Stimulated activated naive CD8-positive, alpha-beta T cell treated with anti-CD3 and anti-CD28 coated beads, Interleukin-15, Interleukin-2, amounts not matched to agents 100 ng/mL and 50 ng/mL, for 24 hours (primary cell): ENCODE measurements around the gene ERMN.

Experiments used
- H3K27ac Mint-ChIP-seq: one replicate; pipeline ENCODE4 v1.8.0; 2021; ENCODE audit warnings: mild to moderate bottlenecking, mixed read lengths
- H3K27me3 Mint-ChIP-seq: one replicate; pipeline ENCODE4 v1.8.0; 2021; ENCODE audit warnings: mixed read lengths
- H3K36me3 Mint-ChIP-seq: one replicate; pipeline ENCODE4 v1.8.0; 2021; ENCODE audit warnings: low read depth, mixed read lengths
- H3K4me1 Mint-ChIP-seq: one replicate; pipeline ENCODE4 v1.8.0; 2021; ENCODE audit warnings: low read depth, mixed read lengths
- H3K4me3 Mint-ChIP-seq: one replicate; pipeline ENCODE4 v1.8.0; 2021; ENCODE audit warnings: mild to moderate bottlenecking, mixed read lengths
- H3K9me3 Mint-ChIP-seq: one replicate; pipeline ENCODE4 v1.8.0; 2021; ENCODE audit warnings: mixed read lengths

The ERMN gene

GRCh38 chr2:157339965-157340655, 14.5 kb upstream of the ERMN start:
- Mint-ChIP-seq H3K27ac (no peak overlapping the region), H3K27me3 (no peaks in the 10 kb centered on the region), H3K4me1 (peaks cover 30% of the 10 kb centered on the region), H3K4me3 (no peak overlapping the region), H3K36me3 (peaks cover 43% of the 10 kb centered on the region), H3K9me3 (peaks cover 37% of the 10 kb centered on the region)

- Mint-ChIP-seq H3K4me1 (peaks cover 52% of the 10 kb centered on the region), H3K4me3 (no peak overlapping the region), H3K27me3 (no peaks in the 10 kb centered on the region), H3K36me3 (peaks cover 30% of the 10 kb centered on the region), H3K9me3 (peaks cover 21% of the 10 kb centered on the region), H3K27ac (no peak overlapping the region)
These were observed 12.4 kb upstream of the ERMN start for GRCh38 chr2:157337978-157338377.

DNA sequence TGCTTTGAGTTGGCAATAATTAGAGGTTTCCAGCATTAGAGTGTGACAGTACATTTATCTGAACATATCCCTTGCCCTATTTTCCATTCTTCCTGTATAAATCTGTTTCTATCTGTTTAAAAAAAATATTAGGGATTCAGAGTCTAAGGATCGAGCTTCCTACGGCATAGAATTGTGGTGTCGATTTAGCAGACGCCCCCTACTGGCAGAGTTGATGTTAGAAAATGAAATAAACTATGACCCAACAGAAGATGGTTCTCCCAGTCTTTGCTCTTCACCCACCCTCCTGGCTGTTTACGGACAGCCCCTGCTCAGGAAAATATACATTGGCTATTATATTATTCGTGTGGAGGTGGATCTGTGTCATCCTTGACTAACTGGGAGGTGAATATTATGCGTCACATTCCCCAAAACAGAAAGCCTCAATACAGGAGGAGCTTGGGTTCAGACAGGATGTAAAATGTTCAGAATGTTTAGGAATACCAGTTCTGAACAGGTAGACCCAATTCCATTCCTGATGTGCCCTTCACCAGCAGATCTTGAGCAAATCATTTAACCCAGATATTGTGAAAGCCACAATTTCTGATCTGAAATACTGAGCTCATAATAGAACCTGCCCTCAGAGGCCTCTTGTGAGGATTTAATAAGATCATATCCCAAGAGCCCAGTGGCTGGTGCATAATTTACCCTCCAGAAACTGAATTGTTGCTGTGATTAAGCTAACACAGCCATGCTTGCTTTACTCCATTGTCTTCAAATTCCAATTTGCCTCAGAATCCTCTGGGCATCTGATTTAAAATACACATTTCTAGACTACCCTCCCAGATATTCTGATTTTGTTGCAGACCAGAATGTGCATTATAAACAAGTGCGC, 10.8 kb upstream of the ERMN start:
- H3K27me3 Mint-ChIP-seq: no peaks in the 10 kb centered on the region
- H3K9me3 Mint-ChIP-seq: peaks cover 6% of the 10 kb centered on the region
- H3K4me3 Mint-ChIP-seq: peak overlapping the region; percentile 56
- peaks cover 68% of the 10 kb centered on the region for H3K4me1 Mint-ChIP-seq
- H3K36me3 Mint-ChIP-seq: peaks cover 14% of the 10 kb centered on the region
- H3K27ac Mint-ChIP-seq: peak overlapping the region; percentile 47

GRCh38 chr2:157334797-157335196, 9.2 kb upstream of the ERMN start:
- H3K4me1 Mint-ChIP-seq: peaks cover 80% of the 10 kb centered on the region
- H3K4me3 Mint-ChIP-seq: peak overlapping the region; percentile 51
- no peaks in the 10 kb centered on the region for H3K36me3 Mint-ChIP-seq
- H3K27me3 Mint-ChIP-seq: no peaks in the 10 kb centered on the region
- peak overlapping the region; percentile 80 for H3K27ac Mint-ChIP-seq
- no peaks in the 10 kb centered on the region for H3K9me3 Mint-ChIP-seq

- Mint-ChIP-seq H3K27ac (peak overlapping the region; percentile 80), H3K4me1 (peaks cover 82% of the 10 kb centered on the region), H3K9me3 (no peaks in the 10 kb centered on the region), H3K27me3 (no peaks in the 10 kb centered on the region), H3K4me3 (peak overlapping the region; percentile 51), H3K36me3 (no peaks in the 10 kb centered on the region)
These were observed 8.7 kb upstream of the ERMN start for GRCh38 chr2:157334335-157334734.

DNA sequence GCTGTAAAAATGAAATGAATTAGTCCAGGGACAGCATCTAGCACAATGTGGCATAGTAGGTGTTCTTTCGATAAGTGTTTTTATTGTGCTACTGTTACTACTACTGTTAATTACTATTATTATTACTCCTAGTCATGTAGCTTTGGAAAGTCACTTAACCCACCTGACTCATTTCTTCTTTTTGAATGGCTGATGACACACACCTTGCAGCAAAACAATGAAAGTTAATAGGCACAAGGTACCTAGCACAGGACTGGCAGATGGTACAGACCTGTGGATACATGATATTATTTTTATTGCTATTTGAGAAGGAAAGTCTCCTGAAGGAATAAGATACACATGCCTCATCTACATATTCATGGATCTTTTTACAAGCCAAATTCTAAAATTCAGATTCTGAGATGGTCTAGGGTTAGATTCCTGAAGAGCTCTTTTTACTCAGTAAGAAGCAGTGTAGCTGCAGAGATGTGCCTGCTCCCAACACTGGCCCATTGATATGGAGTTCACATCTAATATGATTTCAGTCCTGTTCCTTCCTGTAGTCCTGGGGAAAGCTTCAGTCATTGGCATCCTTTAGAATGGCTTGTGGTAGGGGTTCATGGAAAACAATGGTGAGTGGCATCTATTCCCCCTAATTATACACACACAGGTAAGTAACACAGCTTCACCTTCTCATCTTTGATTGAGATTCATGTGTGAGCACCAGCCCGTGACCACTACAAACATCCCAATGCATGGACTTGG, 7.9 kb upstream of the ERMN start:
- Mint-ChIP-seq H3K4me3 (peak overlapping the region; percentile 51), H3K27ac (peak overlapping the region; percentile 80), H3K9me3 (no peaks in the 10 kb centered on the region), H3K27me3 (no peaks in the 10 kb centered on the region), H3K36me3 (no peaks in the 10 kb centered on the region), H3K4me1 (peaks cover 82% of the 10 kb centered on the region)

DNA sequence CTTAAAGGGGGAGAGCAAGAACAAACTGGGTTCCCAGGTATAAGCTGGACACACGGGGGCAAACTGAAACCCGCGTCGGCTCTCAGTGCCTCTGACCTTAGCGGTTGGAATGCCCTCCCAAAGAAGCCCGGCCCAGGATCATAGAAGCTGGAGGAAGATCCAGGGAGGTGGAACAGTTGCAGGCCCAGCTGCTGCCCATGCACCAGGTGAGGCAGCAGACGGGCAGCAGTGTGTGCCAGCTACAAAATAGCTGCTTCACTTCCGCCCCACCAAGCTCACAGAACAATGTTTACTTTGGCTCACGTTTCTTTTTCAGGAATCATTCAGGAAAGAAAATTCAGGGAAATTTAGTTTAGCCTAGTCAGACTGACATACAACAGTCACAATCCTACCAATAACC, 3.9 kb upstream of the ERMN start:
- Mint-ChIP-seq H3K4me3 (no peak overlapping the region), H3K36me3 (no peaks in the 10 kb centered on the region), H3K27me3 (no peaks in the 10 kb centered on the region), H3K27ac (no peak overlapping the region), H3K4me1 (peaks cover 72% of the 10 kb centered on the region), H3K9me3 (no peaks in the 10 kb centered on the region)

DNA sequence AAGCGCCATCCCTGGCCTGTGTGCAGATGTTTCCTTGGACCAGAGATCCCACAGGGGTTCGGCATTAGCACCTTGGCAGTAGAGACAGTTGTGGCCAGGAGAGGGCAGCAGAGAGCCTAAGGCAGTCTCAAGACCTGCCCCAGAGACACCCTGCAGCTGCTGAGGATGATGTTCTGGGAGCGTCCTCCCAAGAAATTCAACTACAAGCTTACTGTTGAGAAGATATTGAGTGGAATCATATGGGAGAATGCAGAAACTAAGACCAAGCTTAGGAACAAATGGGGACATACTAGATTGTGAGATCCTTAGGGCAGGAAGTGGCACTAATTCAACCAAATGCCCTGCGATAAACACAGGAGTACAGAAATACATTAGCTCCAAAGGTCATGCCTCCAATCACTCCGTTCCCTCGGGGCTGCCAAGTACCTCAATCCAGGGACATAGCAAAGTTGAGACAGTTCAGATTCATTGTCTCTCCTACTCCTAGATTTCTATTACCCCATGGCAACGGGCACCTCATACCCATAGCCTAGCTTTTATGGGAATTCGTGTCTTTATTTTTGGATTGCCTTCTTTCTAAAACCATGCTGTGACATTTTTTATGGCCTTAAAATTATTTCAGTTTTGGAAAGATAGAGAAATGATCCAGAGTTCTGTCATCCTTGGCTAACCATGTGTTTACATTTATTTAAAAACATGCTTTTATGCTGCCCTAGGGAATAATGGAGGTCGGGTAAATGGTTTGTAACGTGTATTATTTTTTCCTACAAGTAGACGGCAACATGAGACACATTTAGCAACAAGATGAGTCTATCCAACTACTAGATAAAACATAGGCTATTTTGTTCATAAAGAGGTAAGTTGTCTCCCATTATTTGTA, 2.2 kb upstream of the ERMN start:
- Mint-ChIP-seq H3K4me3 (peak overlapping the region; percentile 66), H3K9me3 (no peaks in the 10 kb centered on the region), H3K27ac (peak overlapping the region; percentile 80), H3K36me3 (peaks cover 5% of the 10 kb centered on the region), H3K4me1 (peaks cover 55% of the 10 kb centered on the region), H3K27me3 (no peaks in the 10 kb centered on the region)

- peaks cover 49% of the 10 kb centered on the region for H3K4me1 Mint-ChIP-seq
- peak overlapping the region; percentile 66 for H3K4me3 Mint-ChIP-seq
- H3K9me3 Mint-ChIP-seq: no peaks in the 10 kb centered on the region
- H3K27me3 Mint-ChIP-seq: no peaks in the 10 kb centered on the region
- H3K27ac Mint-ChIP-seq: peak overlapping the region; percentile 9
- H3K36me3 Mint-ChIP-seq: peaks cover 9% of the 10 kb centered on the region
These were observed 1.6 kb upstream of the ERMN start for GRCh38 chr2:157327200-157327599.

DNA sequence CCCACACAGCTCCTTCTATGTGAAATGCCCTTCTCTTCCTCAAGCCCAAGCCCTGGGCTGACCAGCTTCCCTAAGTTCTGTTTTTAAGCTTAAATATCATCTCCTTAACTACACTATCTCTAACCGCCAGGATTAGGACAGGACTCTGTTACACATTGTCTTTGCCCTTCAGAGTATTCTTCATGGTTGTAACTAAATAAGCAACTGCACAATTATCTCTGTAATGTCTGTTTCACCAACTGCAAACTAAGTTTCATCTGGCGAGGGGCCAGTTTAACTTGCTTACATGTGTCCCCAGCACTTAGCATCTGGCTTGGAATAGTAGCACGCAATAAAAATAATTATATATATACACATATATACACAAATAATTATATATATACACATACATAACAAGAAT, 1.1 kb upstream of the ERMN start:
- Mint-ChIP-seq H3K4me1 (peaks cover 44% of the 10 kb centered on the region), H3K4me3 (no peak overlapping the region), H3K36me3 (peaks cover 10% of the 10 kb centered on the region), H3K9me3 (no peaks in the 10 kb centered on the region), H3K27ac (peak overlapping the region; percentile 17), H3K27me3 (no peaks in the 10 kb centered on the region)

- peaks cover 16% of the 10 kb centered on the region for H3K36me3 Mint-ChIP-seq
- H3K4me3 Mint-ChIP-seq: no peak overlapping the region
- H3K4me1 Mint-ChIP-seq: peaks cover 30% of the 10 kb centered on the region
- H3K27ac Mint-ChIP-seq: no peak overlapping the region
- H3K9me3 Mint-ChIP-seq: no peaks in the 10 kb centered on the region
- no peaks in the 10 kb centered on the region for H3K27me3 Mint-ChIP-seq
These were observed 1.2 kb downstream of the ERMN start for GRCh38 chr2:157324331-157324843.

DNA sequence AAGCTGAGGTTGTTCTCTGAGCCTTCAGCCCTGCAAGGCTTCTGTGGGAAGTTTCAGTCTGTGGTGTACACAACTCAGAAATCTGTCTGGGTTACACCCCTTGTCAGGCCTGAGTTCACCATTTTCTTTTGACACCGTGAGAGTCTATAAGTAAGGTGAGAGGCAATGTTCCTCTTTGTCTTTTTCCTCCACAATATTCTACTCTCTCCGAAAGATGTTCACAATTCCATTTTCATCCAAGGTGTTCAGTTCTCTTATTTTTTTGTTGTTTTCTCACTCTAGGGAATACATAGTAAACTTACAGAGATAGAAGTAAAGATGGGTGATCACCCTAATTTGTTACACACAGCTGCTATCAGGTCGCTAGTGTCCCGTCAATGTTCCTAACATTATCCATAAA, 3.2 kb downstream of the ERMN start:
- Mint-ChIP-seq H3K36me3 (peaks cover 16% of the 10 kb centered on the region), H3K9me3 (no peaks in the 10 kb centered on the region), H3K27me3 (no peaks in the 10 kb centered on the region), H3K4me1 (peaks cover 16% of the 10 kb centered on the region), H3K4me3 (no peak overlapping the region), H3K27ac (no peak overlapping the region)

DNA sequence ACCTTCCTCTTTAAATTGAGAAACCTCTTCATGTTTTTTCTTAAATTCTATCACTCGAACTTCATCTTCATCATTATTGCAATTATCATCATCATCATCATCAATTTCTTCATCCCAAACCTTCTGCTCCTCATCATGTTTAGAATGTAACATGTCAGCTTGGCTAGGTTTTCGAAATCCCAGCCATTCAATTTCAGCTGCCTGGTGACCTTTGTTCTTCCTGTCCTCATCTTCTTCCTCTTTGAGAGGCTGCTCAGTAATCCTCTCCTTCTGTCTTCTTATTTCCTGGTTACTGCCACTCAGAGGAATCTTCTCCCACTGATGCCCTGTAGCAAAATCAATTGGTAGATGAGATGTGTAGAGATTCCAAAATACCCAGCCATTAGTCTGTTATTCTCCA, 4.2 kb downstream of the ERMN start:
- no peaks in the 10 kb centered on the region for H3K9me3 Mint-ChIP-seq
- H3K4me1 Mint-ChIP-seq: peaks cover 12% of the 10 kb centered on the region
- no peak overlapping the region for H3K27ac Mint-ChIP-seq
- no peak overlapping the region for H3K4me3 Mint-ChIP-seq
- peaks cover 16% of the 10 kb centered on the region for H3K36me3 Mint-ChIP-seq
- H3K27me3 Mint-ChIP-seq: no peaks in the 10 kb centered on the region

DNA sequence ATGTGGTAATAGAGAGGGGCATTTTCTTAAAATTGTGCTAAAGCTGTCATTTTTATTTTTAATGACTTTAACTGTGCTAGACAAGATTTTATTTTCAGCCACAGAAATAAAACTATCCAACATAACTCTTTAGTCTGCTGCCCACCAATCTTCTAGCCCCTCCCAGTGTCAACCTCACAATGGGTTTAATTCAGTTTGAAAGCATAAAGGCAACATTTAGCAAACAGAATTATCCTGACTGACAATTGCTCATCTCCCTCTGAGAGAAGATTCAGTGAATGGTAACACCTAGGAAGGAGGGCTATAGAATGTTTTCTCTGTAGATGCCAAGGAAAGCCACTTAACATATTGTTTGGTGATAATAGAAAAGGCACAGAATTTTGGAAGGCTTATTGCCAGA, 5.2 kb downstream of the ERMN start:
- Mint-ChIP-seq H3K4me1 (peaks cover 17% of the 10 kb centered on the region), H3K4me3 (no peak overlapping the region), H3K9me3 (no peaks in the 10 kb centered on the region), H3K36me3 (peaks cover 16% of the 10 kb centered on the region), H3K27ac (no peak overlapping the region), H3K27me3 (no peaks in the 10 kb centered on the region)
